Heart right ventricle (tissue), 16 donors: ENCODE data around the gene STK31. TPM values are rescaled to one million over a fixed set of nuclear protein-coding genes. Genes with fewer than 3 reads are reported as not detected.

Experiments used
- ATAC-seq, 8 donors: fragments of 200-7000 bp; cut with Tn5 transposase; one replicate each; pipeline ENCODE4 v1.9.1; 2020; ENCODE audit warnings: mild to moderate bottlenecking in 8 of 8, moderate library complexity in 8 of 8, moderate number of reproducible peaks in 1 of 8
- DNase-seq, 2 donors: peaks; one replicate each; pipeline ENCODE4 v3.0.0-alpha.2; 2020
- H3K27ac ChIP-seq, 10 donors: fragments of 200-600 bp; sonication (generic) in 2 of 10; one replicate each; pipeline versions ENCODE4 v1.5.0 to v1.8.0; 2020 to 2022; ENCODE audit warnings: mild to moderate bottlenecking in 3 of 10
- H3K27me3 ChIP-seq, 7 donors: fragments of 200-600 bp; one replicate each; pipeline ENCODE4 v1.8.0; 2021 to 2022; ENCODE audit warnings: mild to moderate bottlenecking in 2 of 7
- H3K36me3 ChIP-seq, 9 donors: fragments of 200-600 bp; sonication (generic) in 1 of 9; one replicate each; pipeline versions ENCODE4 v1.5.0 to v1.8.0; 2020 to 2022; ENCODE audit warnings: mild to moderate bottlenecking in 2 of 9
- H3K4me1 ChIP-seq, 9 donors: fragments of 200-600 bp; sonication (generic) in 1 of 9; one replicate each; pipeline versions ENCODE4 v1.5.0 to v1.8.0; 2020 to 2022; ENCODE audit warnings: mild to moderate bottlenecking in 4 of 9
- H3K4me3 ChIP-seq, 10 donors: fragments of 200-600 bp; sonication (generic) in 2 of 10; one replicate each; pipeline versions ENCODE4 v1.5.0 to v1.8.0; 2020 to 2022; ENCODE audit warnings: mild to moderate bottlenecking in 7 of 10, moderate library complexity in 2 of 10
- H3K9me3 ChIP-seq, 11 donors: fragments of 200-600 bp in 10 of 11; sonication (generic) in 2 of 11; one replicate each; pipeline versions ENCODE4 v1.5.0 to v1.8.0; 2013 to 2022; ENCODE audit warnings: mild to moderate bottlenecking in 2 of 11, control low read depth in 1 of 11, moderate library complexity in 1 of 11
- WGBS, 2 donors: extraction: QIAGEN DNeasy Blood & Tissue Kit; methylation state at CpG; one replicate each; pipeline ENCODE4 v1.1.7; 2013; ENCODE audit warnings: inconsistent platforms in 1 of 2; 5-methylcytosine and 5-hydroxymethylcytosine counted together
- intact Hi-C, 10 donors: fragments of 100-400 bp; cut with DNase I; formaldehyde crosslinking; loops; one replicate each; pipeline versions ENCODE4 v1.11.1 to v1.14.2; 2022
- polyA plus RNA-seq, 2 donors: library from polyadenylated mRNA; stranded (reverse); fragments of 200-250 nt; gene quantifications; one replicate each; pipeline ENCODE4 v1.2.3, GENCODE V29; 2013
- total RNA-seq, 10 donors: library from RNA; stranded (reverse); fragmentation: NEBNext Ultra II Directional in 3 of 10; extraction: Animal tissue kit (Norgen Biotek cat#: 25700) in 3 of 10; gene quantifications; one replicate each; pipeline versions ENCODE4 v1.2.1 to v1.2.4, GENCODE V29; 2021 to 2023
- TF ChIP-seq, protein P1 (sequence below), 9 donors: fragments of 200-600 bp; sonication (generic) in 2 of 9; IDR thresholded peaks; one replicate each; pipeline versions ENCODE4 v1.5.0 to v1.8.0; 2021 to 2022; ENCODE audit warnings: antibody characterized with exemption in 9 of 9, mild to moderate bottlenecking in 5 of 9, moderate library complexity in 1 of 9
- donor health status: Arrhythmogenic right ventricular cardiomyopathy.
- donor health status: ischemic (EF 13 %, LVEDD 7.1; RV severe dilation, severe dysfunction).
- donor health status: healthy with polysubstance abuse.
- donor health status: DM: no; HTN: yes; CAD: no.
- donor health status: DM: no; HTN: no; CAD: no.
- donor health status: ischemic (EF 25% LVEDD 6.9; RV normal size, moderate dysfunction).
- donor health status: ischemic (EF 25% LVEDD 5.7; RV mildly dilated, moderate dysfunction).
- donor health status: healthy.
- donor health status: DM: yes; HTN: yes; CAD: no.
- donor health status: Ischemic cardiomyopathy.
- donor health status: ischemic (EF 35%, LVEDD 5.7; RV mildly dilated, moderate dysfunction).
- donor health status: nonischemic (EF 11% LVEDD 7.7; RV severe dilation, severe dysfunction).
- donor health status: DM: yes; HTN: yes; CAD: no.
- donor health status: PGD.
- donor health status: ischemic (EF 29% LVEDD 5.4; RV normal size, mild dysfunction).
- donor health status: nonischemic (EF 23%, LVEDD 6.1; RV moderate dilation, normal function).

STK31 gene
- total and polyA plus RNA-seq, 12 donors: 0.04 to 0.72 (median 0.20) TPM; not detected in 6

GRCh38 chr7:23693224-23693623 is 16.8 kb upstream of the STK31 start:
- Histone ChIP-seq H3K27ac (no peak overlapping the region), H3K36me3 (peaks cover 0 to 87% (median 27%) of the 10 kb centered on the region in 9 donors), H3K4me1 (no peaks in the 10 kb centered on the region), H3K4me3 (no peak overlapping the region), H3K27me3 (no peaks in the 10 kb centered on the region), H3K9me3 (peaks cover 0 to 13% (median 0%) of the 10 kb centered on the region in 11 donors)
- DNase-seq (no peak), ATAC-seq (no peak)
- TF ChIP-seq, protein P1, sequence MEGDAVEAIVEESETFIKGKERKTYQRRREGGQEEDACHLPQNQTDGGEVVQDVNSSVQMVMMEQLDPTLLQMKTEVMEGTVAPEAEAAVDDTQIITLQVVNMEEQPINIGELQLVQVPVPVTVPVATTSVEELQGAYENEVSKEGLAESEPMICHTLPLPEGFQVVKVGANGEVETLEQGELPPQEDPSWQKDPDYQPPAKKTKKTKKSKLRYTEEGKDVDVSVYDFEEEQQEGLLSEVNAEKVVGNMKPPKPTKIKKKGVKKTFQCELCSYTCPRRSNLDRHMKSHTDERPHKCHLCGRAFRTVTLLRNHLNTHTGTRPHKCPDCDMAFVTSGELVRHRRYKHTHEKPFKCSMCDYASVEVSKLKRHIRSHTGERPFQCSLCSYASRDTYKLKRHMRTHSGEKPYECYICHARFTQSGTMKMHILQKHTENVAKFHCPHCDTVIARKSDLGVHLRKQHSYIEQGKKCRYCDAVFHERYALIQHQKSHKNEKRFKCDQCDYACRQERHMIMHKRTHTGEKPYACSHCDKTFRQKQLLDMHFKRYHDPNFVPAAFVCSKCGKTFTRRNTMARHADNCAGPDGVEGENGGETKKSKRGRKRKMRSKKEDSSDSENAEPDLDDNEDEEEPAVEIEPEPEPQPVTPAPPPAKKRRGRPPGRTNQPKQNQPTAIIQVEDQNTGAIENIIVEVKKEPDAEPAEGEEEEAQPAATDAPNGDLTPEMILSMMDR (IDR thresholded peaks at IDR 0.05): no peak
- intact Hi-C loops: no loop called here

DNA sequence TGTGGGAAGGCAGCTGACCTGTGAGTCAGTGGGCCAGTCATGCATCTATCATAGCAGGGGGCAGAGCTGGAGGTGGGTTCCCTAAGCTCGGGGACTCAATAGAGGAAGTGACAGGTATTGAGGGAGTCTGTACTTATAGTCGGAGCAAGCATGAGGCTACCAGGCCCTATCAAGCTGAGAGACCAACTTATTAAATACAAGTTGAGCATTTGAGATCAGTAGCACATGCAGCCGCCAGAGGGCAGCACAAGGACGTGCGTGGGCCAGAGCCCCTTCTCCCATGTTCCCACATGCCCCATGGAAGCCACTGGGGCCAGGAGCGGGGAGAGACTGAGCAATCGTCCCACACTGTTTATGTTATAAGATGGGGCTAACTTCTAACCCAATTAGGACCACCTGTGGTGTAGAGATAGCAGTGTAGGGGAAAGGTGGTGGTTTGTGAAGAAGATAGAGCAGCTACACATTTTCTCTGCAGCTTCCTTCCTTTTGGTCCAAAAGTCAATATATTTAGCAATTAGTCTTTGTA is 13.0 kb upstream of the STK31 start:
- TF ChIP-seq, protein P1 (IDR thresholded peaks at IDR 0.05): peak; percentile 29 to 68 (median 59)
- WGBS, 2 donors: 26 to 32% methylated on average over 7 of the region's 7 CpGs
- Histone ChIP-seq H3K9me3 (peaks cover 0 to 13% (median 0%) of the 10 kb centered on the region in 11 donors), H3K27ac (no peak overlapping the region), H3K27me3 (no peaks in the 10 kb centered on the region), H3K36me3 (peaks cover 0 to 74% (median 27%) of the 10 kb centered on the region in 9 donors), H3K4me3 (no peak overlapping the region), H3K4me1 (no peaks in the 10 kb centered on the region)
- peak; percentile 16 to 49 for DNase-seq
- ATAC-seq: peak in 2 of 8 donors; percentile 41 to 45
- intact Hi-C loops: no loop called here

- Histone ChIP-seq H3K27me3 (no peaks in the 10 kb centered on the region), H3K27ac (no peak overlapping the region), H3K9me3 (peaks cover 0 to 3% (median 0%) of the 10 kb centered on the region in 11 donors), H3K36me3 (peaks cover 0 to 70% (median 15%) of the 10 kb centered on the region in 9 donors), H3K4me3 (no peak overlapping the region), H3K4me1 (no peaks in the 10 kb centered on the region)
- TF ChIP-seq, protein P1 (IDR thresholded peaks at IDR 0.05): no peak
- DNase-seq (no peak), ATAC-seq (no peak)
- WGBS, 2 donors: 59 to 73% methylated on average over 2 of the region's 2 CpGs
- intact Hi-C loops: no loop called here
These were observed 11.2 kb upstream of the STK31 start for GRCh38 chr7:23698822-23699221.

GRCh38 chr7:23700046-23700445 is 10.0 kb upstream of the STK31 start:
- Histone ChIP-seq H3K9me3 (peaks cover 0 to 4% (median under 1%) of the 10 kb centered on the region in 11 donors), H3K4me1 (no peaks in the 10 kb centered on the region), H3K27me3 (no peaks in the 10 kb centered on the region), H3K4me3 (no peak overlapping the region), H3K27ac (no peak overlapping the region), H3K36me3 (peaks cover 0 to 70% (median 7%) of the 10 kb centered on the region in 9 donors)
- intact Hi-C loops: no loop called here
- 80 to 83% methylated on average over 4 of the region's 4 CpGs for WGBS, 2 donors
- DNase-seq: no peak
- no peak for ATAC-seq
- TF ChIP-seq, protein P1 (IDR thresholded peaks at IDR 0.05): no peak
